22Rv1 (cell line): Measurements from ENCODE around the gene HSFY2.
"Not testable (repeated sequence)": the region's sequence is repeated elsewhere in the genome, so short reads cannot be mapped to it uniquely, and the experiment has no call there.

ENCODE experiments used
- CTCF ChIP-seq: fragments of 450-650 bp; IDR thresholded peaks from 2 replicates; pipeline ENCODE4 v1.5.1; 2017; ENCODE audit warnings: mild to moderate bottlenecking
- ZFX ChIP-seq: fragments of 450-650 bp; IDR thresholded peaks from 2 replicates; pipeline ENCODE4 v1.6.1; 2017; ENCODE audit warnings: antibody characterized with exemption, borderline replicate concordance

GRCh38 chrY:18754077-18754476 lies 19.5 kb downstream of the HSFY2 start:
- not testable (repeated sequence) for TF ChIP-seq CTCF, ZFX
